GM12878 (cell line): Measurements from ENCODE around the gene KRT4. TPM values are rescaled to one million over a fixed set of nuclear protein-coding genes. Genes with fewer than 3 reads are reported as not detected.

Experiments
- ATAC-seq: fragments of 200-7000 bp; cut with Tn5 transposase; 3 replicates; pipeline ENCODE4 v1.9.1; 2020; ENCODE audit warnings: mild to moderate bottlenecking, moderate library complexity
- BruUV-seq: library from RNA; stranded (reverse); fragments of 400-500 nt; replicated peaks from 2 replicates; lab custom pipeline; 2021; lab: Mats Ljungman, UMichigan
- CTCF ChIA-PET: fragments of 300-600 bp; sonication (Branson Sonifier 250); formaldehyde crosslinking; extraction: SDS; loops from one replicate; lab custom pipeline; 2021; ENCODE audit warnings: inconsistent platforms; lab: Yijun Ruan, JAX
- POLR2A ChIA-PET: fragments of 350-600 bp; formaldehyde crosslinking; extraction: SDS; loops from one replicate; lab custom pipeline; 2021; ENCODE audit warnings: inconsistent platforms; lab: Charles Lee
- RAD21 ChIA-PET: fragments of 300-600 bp; sonication (Branson Sonifier 250); formaldehyde crosslinking; loops from one replicate; lab custom pipeline; 2023; ENCODE audit warnings: antibody characterized with exemption; ENCODE audit not compliant: unreplicated experiment; lab: Charles Lee
- SMC1A ChIA-PET: fragments of 300-600 bp; sonication (Branson Sonifier 250); formaldehyde crosslinking; loops from one replicate; lab custom pipeline; 2023; ENCODE audit not compliant: unreplicated experiment, uncharacterized antibody; lab: Charles Lee
- DNase-seq: peaks from one replicate; pipeline ENCODE4 v3.0.0-alpha.2; 2011; ENCODE audit warnings: low read depth, low spot score
- FAIRE-seq: peaks from 3 replicates; lab custom pipeline; 2011; peaks lifted over from hg19 to GRCh38; lab: Jason Lieb, UNC
- H2AFZ ChIP-seq: 2 replicates; pipeline ENCODE4 v1.6.0; 2011; ENCODE audit warnings: low read depth, low read length, control low read depth; ENCODE audit not compliant: control insufficient read depth
- H3K27ac ChIP-seq: 2 replicates; pipeline ENCODE4 v1.5.1; 2011; ENCODE audit warnings: control low read depth; ENCODE audit not compliant: control insufficient read depth, insufficient read depth
- H3K27me3 ChIP-seq, 2 experiments: replicated peaks in 1 of 2; 2 replicates each; pipeline versions ENCODE4 v1.6.0 to v1.6.1; 2011; ENCODE audit warnings: low read length in 1 of 2; ENCODE audit not compliant: control insufficient read depth in 2 of 2, insufficient read depth in 2 of 2
- H3K36me3 ChIP-seq, 2 experiments: 2 replicates each; pipeline ENCODE4 v1.5.1; 2011; ENCODE audit warnings: low read length in 1 of 2; ENCODE audit not compliant: control insufficient read depth in 2 of 2, insufficient read depth in 2 of 2
- H3K4me1 ChIP-seq: 2 replicates; pipeline ENCODE4 v1.6.1; 2011; ENCODE audit warnings: mild to moderate bottlenecking, low read length, moderate library complexity, mixed read lengths; ENCODE audit not compliant: control insufficient read depth, insufficient read depth
- H3K4me2 ChIP-seq: 2 replicates; pipeline ENCODE4 v1.6.0; 2011; ENCODE audit warnings: control low read depth; ENCODE audit not compliant: control insufficient read depth, insufficient read depth
- H3K4me3 ChIP-seq: fragments of 200-600 bp; sonication (generic); 2 replicates; pipeline ENCODE4 v1.5.1; 2016
- H3K79me2 ChIP-seq: 2 replicates; pipeline ENCODE4 v1.6.0; 2011; ENCODE audit warnings: low read length; ENCODE audit not compliant: control insufficient read depth, insufficient read depth
- H3K9ac ChIP-seq: 2 replicates; pipeline ENCODE4 v1.8.0; 2011; ENCODE audit warnings: low read length, control low read depth, mixed read lengths; ENCODE audit not compliant: control insufficient read depth, insufficient read depth
- H3K9me3 ChIP-seq: replicated peaks from 3 replicates; pipeline ENCODE4 v1.5.1; 2011; ENCODE audit warnings: mild to moderate bottlenecking, low read length; ENCODE audit not compliant: control insufficient read depth, insufficient read depth
- H4K20me1 ChIP-seq: 2 replicates; pipeline ENCODE4 v1.6.0; 2011; ENCODE audit not compliant: control insufficient read depth, insufficient read depth
- ATF7 ChIP-seq: fragments of 450-650 bp; IDR thresholded peaks from 2 replicates; pipeline ENCODE4 v1.6.1; 2016; ENCODE audit warnings: low read depth, mild to moderate bottlenecking
- CHD2 ChIP-seq: IDR thresholded peaks from 2 replicates; pipeline ENCODE4 v1.6.1; 2011; ENCODE audit warnings: low read depth, low read length, improper control_type of control experiment, borderline replicate concordance
- FOXM1 ChIP-seq: IDR thresholded peaks from 2 replicates; pipeline ENCODE4 v1.6.1; 2012; ENCODE audit warnings: low read depth, mild to moderate bottlenecking, inconsistent platforms, low read length, moderate library complexity
- GABPA ChIP-seq: IDR thresholded peaks from 2 replicates; pipeline ENCODE4 v1.6.1; 2014; ENCODE audit warnings: antibody characterized with exemption, low read depth, mild to moderate bottlenecking, inconsistent platforms
- IKZF1 ChIP-seq: fragments of 450-650 bp; conservative IDR thresholded peaks from 2 replicates; pipeline ENCODE4 v1.6.1; 2017; ENCODE audit warnings: antibody characterized with exemption, mild to moderate bottlenecking
- KLF5 ChIP-seq: fragments of 450-650 bp; IDR thresholded peaks from 2 replicates; pipeline ENCODE4 v1.6.1; 2014; ENCODE audit warnings: mild to moderate bottlenecking; ENCODE audit not compliant: partially characterized antibody
- MEF2A ChIP-seq: IDR thresholded peaks from 2 replicates; pipeline ENCODE4 v1.6.1; 2011; ENCODE audit warnings: low read depth, mild to moderate bottlenecking, low read length, moderate library complexity; ENCODE audit not compliant: insufficient read depth
- NFIC ChIP-seq: IDR thresholded peaks from 2 replicates; pipeline ENCODE4 v1.6.1; 2012; ENCODE audit warnings: low read depth, mild to moderate bottlenecking, inconsistent platforms, low read length, moderate library complexity
- NFYA ChIP-seq: IDR thresholded peaks from 2 replicates; pipeline ENCODE4 v1.6.1; 2011; ENCODE audit warnings: low read depth, mild to moderate bottlenecking, low read length, improper control_type of control experiment, borderline replicate concordance
- NR2C2 ChIP-seq: IDR thresholded peaks from 2 replicates; pipeline ENCODE4 v1.6.1; 2011; ENCODE audit warnings: borderline replicate concordance, low read depth; ENCODE audit not compliant: control insufficient read depth, insufficient read length
- NR2F1 ChIP-seq: fragments of 450-650 bp; conservative IDR thresholded peaks from 2 replicates; pipeline ENCODE4 v1.6.1; 2017; ENCODE audit warnings: mild to moderate bottlenecking
- RAD21 ChIP-seq: IDR thresholded peaks from 2 replicates; pipeline ENCODE4 v1.6.1; 2011; ENCODE audit warnings: mild to moderate bottlenecking, low read depth, low read length, moderate library complexity; ENCODE audit not compliant: insufficient read depth
- RAD51 ChIP-seq: fragments of 450-650 bp; IDR thresholded peaks from 2 replicates; pipeline ENCODE4 v1.6.1; 2016; ENCODE audit warnings: moderate library complexity, mild to moderate bottlenecking, inconsistent platforms
- RB1 ChIP-seq: fragments of 450-650 bp; formaldehyde crosslinking; IDR thresholded peaks from 2 replicates; pipeline ENCODE4 v1.6.1; 2017; ENCODE audit warnings: mild to moderate bottlenecking, borderline replicate concordance
- STAT3 ChIP-seq: IDR thresholded peaks from 2 replicates; pipeline ENCODE4 v1.6.1; 2011; ENCODE audit warnings: low read depth, low read length, improper control_type of control experiment
- SUZ12 ChIP-seq: fragments of 200-600 bp; sonication (generic); IDR thresholded peaks from one replicate; pipeline ENCODE4 v1.6.1; 2018; ENCODE audit warnings: antibody characterized with exemption, mild to moderate bottlenecking; ENCODE audit not compliant: unreplicated experiment
- TCF12 ChIP-seq: IDR thresholded peaks from 2 replicates; pipeline ENCODE4 v1.6.1; 2011; ENCODE audit warnings: low read depth, mild to moderate bottlenecking, low read length
- TCF7 ChIP-seq: IDR thresholded peaks from 2 replicates; pipeline ENCODE4 v1.6.1; 2014; ENCODE audit warnings: antibody characterized with exemption, borderline replicate concordance
- ZNF384 ChIP-seq: IDR thresholded peaks from 2 replicates; pipeline ENCODE4 v1.6.1; 2012; ENCODE audit warnings: low read depth, mild to moderate bottlenecking, low read length, improper control_type of control experiment, borderline replicate concordance
- ZNF687 ChIP-seq: fragments of 450-650 bp; IDR thresholded peaks from 2 replicates; pipeline ENCODE4 v1.6.1; 2017; ENCODE audit warnings: mild to moderate bottlenecking, moderate library complexity
- WGBS: methylation state at CpG from one replicate; pipeline ENCODE4 v1.1.6; 2016; ENCODE audit warnings: low lambda C conversion rate; ENCODE audit not compliant: insufficient replicate concordance, insufficient coverage; ENCODE audit errors: missing lambda C conversion rate; 5-methylcytosine and 5-hydroxymethylcytosine counted together
- in situ Hi-C: fragments of 300-500 bp; cut with MboI; formaldehyde crosslinking; loops from 9 replicates; pipeline ENCODE4 v1.14.3; 2018; ENCODE audit warnings: mixed read lengths
- intact Hi-C: fragments of 100-400 bp; cut with micrococcal nuclease; formaldehyde crosslinking; loops from one replicate; pipeline ENCODE4 v1.14.2; 2022; ENCODE audit not compliant: unreplicated experiment
- polyA plus RNA-seq, 11 experiments: library from polyadenylated mRNA; depleted of rRNA in 4 of 11; unstranded in 6 of 11; stranded (reverse) in 5 of 11; fragments of >200 nt; fragmentation: Nextera tagmentation in 4 of 11; fragmentation: Illumina TruSeq in 1 of 11; extraction: Ambion mirVana in 4 of 11; extraction: Trizol in 1 of 11; gene quantifications; 1 replicate in 1 of 11; 2 replicates in 10 of 11; pipeline versions ENCODE4 v1.2.1 to v1.2.3, GENCODE V29; 2011 to 2016; ENCODE audit warnings: inconsistent platforms in 2 of 11, missing spikeins in 2 of 11, low read depth in 1 of 11
- total RNA-seq, 4 experiments: library from RNA; depleted of rRNA in 3 of 4; stranded (reverse); fragments of >200 nt in 3 of 4; fragmentation: Illumina TruSeq in 1 of 4; extraction: Trizol in 1 of 4; gene quantifications; 2 replicates each; pipeline versions ENCODE4 v1.2.1 to v1.2.3, GENCODE V29; 2013 to 2021

The KRT4 gene
- total and polyA plus RNA-seq, 10 of the 15 experiments (the other 5 are each of a cell fraction or from before 2014, with no cell fraction given): not detected

GRCh38 chr12:52800259-52800917 is 13.5 kb downstream of the KRT4 start:
- Histone ChIP-seq H4K20me1 (no peaks in the 10 kb centered on the region), H3K4me2 (no peak overlapping the region), H3K79me2 (no peaks in the 10 kb centered on the region), H3K4me1 (no peaks in the 10 kb centered on the region), H3K36me3 (no peaks in the 10 kb centered on the region), H3K9me3 (no peaks in the 10 kb centered on the region), H3K27ac (no peak overlapping the region), H3K9ac (no peak overlapping the region), H3K4me3 (no peak overlapping the region), H3K27me3 (peaks cover 0 to 2% of the 10 kb centered on the region in 2 experiments; a peak in 1 of 4 replicates), H2AFZ (no peak overlapping the region)
- FAIRE-seq: no peak
- no TSS peak for BruUV-seq
- DNase-seq: no peak
- in situ Hi-C loops (no loop called here), intact Hi-C loops (no loop called here)
- CTCF ChIA-PET: no interaction called here
- SMC1A ChIA-PET: interaction anchor here (0.7 kb wide), 1 partner anchor 181 kb away, joined by 3 read pairs; no protein-coding TSS in a partner anchor
- no peak for ATAC-seq
- WGBS: 0% methylated on average over 1 of the region's 1 CpG
- no peak for TF ChIP-seq TCF12
- TF ChIP-seq GABPA: no peak
- TF ChIP-seq RB1: no peak
- no peak for TF ChIP-seq RAD51
- no peak for TF ChIP-seq CHD2
- TF ChIP-seq KLF5: no peak
- no peak for TF ChIP-seq NR2C2
- TF ChIP-seq STAT3: no peak
- TF ChIP-seq NFIC: no peak
- no peak for TF ChIP-seq TCF7
- TF ChIP-seq SUZ12: no peak
- no peak for TF ChIP-seq FOXM1
- TF ChIP-seq ZNF687: no peak
- no peak for TF ChIP-seq ZNF384
- TF ChIP-seq MEF2A: no peak
- TF ChIP-seq IKZF1: no peak
- no peak for TF ChIP-seq RAD21
- TF ChIP-seq NFYA: no peak
- TF ChIP-seq ATF7: no peak
- TF ChIP-seq NR2F1: no peak
- TF ChIP-seq, all 136 proteins: peak for 0
- ChIA-PET POLR2A (no interaction called here), RAD21 (no interaction called here)
